K562 (cell line): ENCODE results near the gene MACROD2. TPM values are rescaled to one million over a fixed set of nuclear protein-coding genes. Genes with fewer than 3 reads are reported as not detected.

Experiments used
- ATAC-seq: fragments of 200-7000 bp; cut with Tn5 transposase; 3 replicates; pipeline ENCODE4 v1.9.1; 2020; ENCODE audit warnings: moderate library complexity
- BruUV-seq: library from RNA; stranded (reverse); fragments of 400-500 nt; replicated peaks from 2 replicates; lab custom pipeline; 2021; lab: Mats Ljungman, UMichigan
- CTCF ChIA-PET: fragments of 300-600 bp; formaldehyde crosslinking; extraction: SDS; loops from one replicate; lab custom pipeline; 2021; ENCODE audit warnings: low intra/inter-chr PET ratio; lab: Yijun Ruan, JAX
- POLR2A ChIA-PET: fragments of 300-600, 350-650 bp; sonication (Branson Sonifier 250); formaldehyde crosslinking; extraction: SDS; loops from one replicate; lab custom pipeline; 2021; ENCODE audit warnings: antibody characterized with exemption, inconsistent platforms; lab: Yijun Ruan, JAX
- DNase-seq, 4 experiments: peaks; one replicate each; pipeline versions ENCODE4 v3.0.0 to v3.0.0-alpha.2; 2011 to 2018; ENCODE audit warnings: low spot score in 3 of 4, mixed read lengths in 3 of 4; ENCODE audit errors: extremely low read depth in 1 of 4
- FAIRE-seq: peaks from 2 replicates; lab custom pipeline; 2011; peaks lifted over from hg19 to GRCh38; lab: Jason Lieb, UNC
- H2AFZ ChIP-seq: 2 replicates; pipeline ENCODE4 v1.6.0; 2011; ENCODE audit warnings: low read depth, low read length, control low read depth, inconsistent platforms
- H3K27ac ChIP-seq: fragments of 200-600 bp; 3 replicates; pipeline ENCODE4 v1.8.0; 2011; ENCODE audit warnings: low read depth, mild to moderate bottlenecking, control low read depth, inconsistent platforms, low read length, moderate library complexity, mixed read lengths; ENCODE audit errors: extremely low read depth
- H3K27me3 ChIP-seq, 2 experiments: fragments of 300-600 bp in 1 of 2; 2 replicates in 1 of 2; 3 replicates in 1 of 2; pipeline versions ENCODE4 v1.6.0 to v1.8.0; 2011; ENCODE audit warnings: inconsistent platforms in 2 of 2, low read length in 2 of 2, mild to moderate bottlenecking in 1 of 2, mixed read lengths in 1 of 2, moderate library complexity in 1 of 2; ENCODE audit not compliant: control insufficient read depth in 2 of 2, insufficient read depth in 2 of 2
- H3K36me3 ChIP-seq: fragments of 300-600 bp; 3 replicates; pipeline ENCODE4 v1.8.0; 2011; ENCODE audit warnings: mild to moderate bottlenecking, low read length, inconsistent platforms; ENCODE audit not compliant: control insufficient read depth, insufficient read depth
- H3K4me1 ChIP-seq, 2 experiments: fragments of 200-600 bp in 1 of 2; replicated peaks in 1 of 2; 2 replicates in 1 of 2; 3 replicates in 1 of 2; pipeline versions ENCODE4 v1.5.1 to v1.8.0; 2011; ENCODE audit warnings: inconsistent platforms in 2 of 2, low read length in 2 of 2, mild to moderate bottlenecking in 1 of 2, mixed read lengths in 1 of 2, moderate library complexity in 1 of 2; ENCODE audit not compliant: control insufficient read depth in 2 of 2, insufficient read depth in 2 of 2
- H3K4me2 ChIP-seq: 2 replicates; pipeline ENCODE4 v1.6.1; 2011; ENCODE audit warnings: low read length, control low read depth, inconsistent platforms, mixed read lengths; ENCODE audit not compliant: insufficient read depth
- H3K4me3 ChIP-seq: fragments of 200-600 bp; sonication (generic), shearing (Covaris generic); 2 replicates; pipeline ENCODE4 v1.5.1; 2016; ENCODE audit warnings: control low read depth, inconsistent platforms
- H3K79me2 ChIP-seq: fragments of 200-600 bp; 3 replicates; pipeline ENCODE4 v1.8.0; 2011; ENCODE audit warnings: low read length, inconsistent platforms; ENCODE audit not compliant: control insufficient read depth, insufficient read depth
- H3K9ac ChIP-seq, 2 experiments: 2 replicates each; pipeline versions ENCODE4 v1.6.0 to v1.6.1; 2011; ENCODE audit warnings: low read depth in 2 of 2, low read length in 2 of 2, control low read depth in 1 of 2, inconsistent platforms in 1 of 2, mild to moderate bottlenecking in 1 of 2, mixed read lengths in 1 of 2; ENCODE audit not compliant: insufficient read depth in 1 of 2
- H3K9me1 ChIP-seq: one replicate; pipeline ENCODE4 v1.6.0; 2011; ENCODE audit warnings: inconsistent platforms, mild to moderate bottlenecking, low read length, moderate library complexity; ENCODE audit not compliant: control insufficient read depth, insufficient read depth
- H3K9me3 ChIP-seq: replicated peaks from 2 replicates; pipeline ENCODE4 v1.5.1; 2011; ENCODE audit warnings: low read depth, low read length, inconsistent platforms; ENCODE audit not compliant: control insufficient read depth, insufficient read depth
- H4K20me1 ChIP-seq: replicated peaks from 2 replicates; pipeline ENCODE4 v1.6.1; 2011; ENCODE audit warnings: low read length, inconsistent platforms, mixed read lengths; ENCODE audit not compliant: control insufficient read depth, insufficient read depth
- CHD4 ChIP-seq: fragments of 200-600 bp; sonication (generic); IDR thresholded peaks from 3 replicates; pipeline ENCODE4 v1.6.1; 2012; ENCODE audit warnings: low read depth, mild to moderate bottlenecking, mixed read lengths, low read length, inconsistent platforms; ENCODE audit not compliant: insufficient read depth, insufficient replicate concordance, poor library complexity, severe bottlenecking
- HCFC1 ChIP-seq: IDR thresholded peaks from 2 replicates; pipeline ENCODE4 v1.6.1; 2012; ENCODE audit warnings: low read depth, low read length, improper control_type of control experiment
- HSF4 ChIP-seq: fragments of 250-450 bp; sonication (Bioruptor Pico); IDR thresholded peaks from 2 replicates; pipeline ENCODE4 v2.1.2; 2022; ENCODE audit warnings: mild to moderate bottlenecking, moderate library complexity, borderline replicate concordance
- NCOA2 ChIP-seq, 2 experiments: fragments of 450-650 bp; IDR thresholded peaks; 2 replicates each; pipeline ENCODE4 v1.6.1; 2018; ENCODE audit warnings: mild to moderate bottlenecking in 2 of 2, moderate library complexity in 1 of 2; ENCODE audit not compliant: partially characterized antibody in 2 of 2
- NRF1 ChIP-seq, 2 experiments: fragments of 450-650 bp; IDR thresholded peaks in 1 of 2; conservative IDR thresholded peaks in 1 of 2; 2 replicates each; pipeline ENCODE4 v1.6.1; 2014; ENCODE audit warnings: mild to moderate bottlenecking in 2 of 2
- SNRNP70 ChIP-seq: fragments of 200-400 bp; formaldehyde crosslinking; optimal IDR thresholded peaks from 2 replicates; pipeline ENCODE3; 2017; ENCODE audit warnings: low read depth, low read length
- ZNF140 ChIP-seq: fragments of 250-450 bp; sonication (Bioruptor Pico); IDR thresholded peaks from 2 replicates; pipeline ENCODE4 v1.8.0; 2021; ENCODE audit warnings: moderate library complexity, mild to moderate bottlenecking, inconsistent platforms
- ZNF184 ChIP-seq: sonication (generic); formaldehyde crosslinking; IDR thresholded peaks from 2 replicates; pipeline ENCODE4 v1.5.0; 2020; ENCODE audit warnings: missing genetic modification reagents
- WGBS: fragments of 100-300 bp; shearing (Covaris generic); methylation state at CpG from one replicate; pipeline ENCODE4 v1.1.6; 2016; ENCODE audit warnings: low coverage, mixed read lengths; ENCODE audit not compliant: insufficient coverage; ENCODE audit errors: missing lambda C conversion rate; 5-methylcytosine and 5-hydroxymethylcytosine counted together
- in situ Hi-C: fragments of 300-500 bp; cut with MboI; formaldehyde crosslinking; loops from 4 replicates; pipeline ENCODE4 v1.15.0; 2018; ENCODE audit warnings: inconsistent platforms, mixed read lengths
- intact Hi-C: fragments of 100-400 bp; cut with micrococcal nuclease; formaldehyde crosslinking; loops from 2 replicates; pipeline ENCODE4 v1.14.2; 2022
- polyA plus RNA-seq, 8 experiments: library from polyadenylated mRNA; depleted of rRNA in 4 of 8; stranded (reverse) in 5 of 8; unstranded in 3 of 8; fragments of >200 nt; fragmentation: Nextera tagmentation in 2 of 8; fragmentation: Illumina TruSeq in 1 of 8; extraction: Ambion mirVana in 2 of 8; extraction: Trizol in 1 of 8; gene quantifications; 2 replicates each; pipeline versions ENCODE4 v1.2.1 to v1.2.3, GENCODE V29; 2011 to 2014; ENCODE audit warnings: inconsistent platforms in 1 of 8, missing spikeins in 1 of 8
- total RNA-seq, 7 experiments: library from RNA; depleted of rRNA in 6 of 7; stranded (reverse); fragments of >200 nt in 6 of 7; fragmentation: Illumina TruSeq in 2 of 7; extraction: Trizol in 2 of 7; gene quantifications; 2 replicates each; pipeline versions ENCODE4 v1.2.1 to v1.2.3, GENCODE V29; 2011 to 2021; ENCODE audit warnings: low replicate concordance in 1 of 7
- TF ChIP-seq, protein P1 (sequence below): fragments of 450-650 bp; formaldehyde crosslinking; IDR thresholded peaks from 2 replicates; pipeline ENCODE4 v1.4.0; 2022; ENCODE audit warnings: missing genetic modification characterization

MACROD2 gene
- total and polyA plus RNA-seq, 9 of the 15 experiments (the other 6 are each of a cell fraction or from before 2014, with no cell fraction given) = not detected

DNA sequence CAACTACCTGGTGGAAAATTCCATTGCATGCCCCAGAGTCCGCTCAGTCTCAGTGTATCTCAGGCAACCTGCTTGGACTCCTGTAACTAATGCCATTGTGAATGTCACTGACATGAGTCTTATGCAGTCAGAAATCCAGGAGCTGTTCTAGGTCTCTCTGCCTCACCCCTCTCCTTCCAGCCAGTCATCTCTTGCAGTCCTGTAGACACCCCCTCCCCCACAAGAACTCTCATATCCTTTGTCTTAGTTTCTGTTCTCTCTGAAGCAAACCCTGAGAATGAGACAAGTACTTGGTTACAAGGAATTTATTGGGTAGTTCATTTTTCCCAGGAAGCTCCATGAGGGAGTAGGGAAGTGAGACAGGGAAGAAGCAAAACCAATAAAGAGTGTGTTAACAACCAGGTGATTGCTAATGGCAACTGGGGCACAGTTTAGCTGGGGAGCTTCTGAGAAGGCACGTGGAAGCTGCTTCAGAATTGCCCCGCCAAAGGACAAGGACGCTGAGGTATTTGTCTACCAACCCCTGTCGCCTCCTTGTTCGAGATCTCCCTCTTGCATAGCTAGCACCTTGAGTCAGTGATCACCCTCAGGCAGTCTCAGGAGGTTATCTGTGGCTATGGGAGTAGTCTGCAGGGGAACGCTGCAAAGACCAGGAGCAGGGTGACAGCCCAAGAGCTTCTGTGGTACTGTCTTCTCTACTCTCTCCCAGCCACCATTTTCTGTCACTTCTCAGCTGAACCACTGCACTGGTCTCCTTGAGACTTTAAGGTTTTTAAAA is 1253.5 kb downstream of the MACROD2 start (continued):
- TF ChIP-seq ZNF184 (CRISPR knock-in tag) (no peak), HSF4 (CRISPR knock-in tag) (no peak)
- TF ChIP-seq, protein P1, sequence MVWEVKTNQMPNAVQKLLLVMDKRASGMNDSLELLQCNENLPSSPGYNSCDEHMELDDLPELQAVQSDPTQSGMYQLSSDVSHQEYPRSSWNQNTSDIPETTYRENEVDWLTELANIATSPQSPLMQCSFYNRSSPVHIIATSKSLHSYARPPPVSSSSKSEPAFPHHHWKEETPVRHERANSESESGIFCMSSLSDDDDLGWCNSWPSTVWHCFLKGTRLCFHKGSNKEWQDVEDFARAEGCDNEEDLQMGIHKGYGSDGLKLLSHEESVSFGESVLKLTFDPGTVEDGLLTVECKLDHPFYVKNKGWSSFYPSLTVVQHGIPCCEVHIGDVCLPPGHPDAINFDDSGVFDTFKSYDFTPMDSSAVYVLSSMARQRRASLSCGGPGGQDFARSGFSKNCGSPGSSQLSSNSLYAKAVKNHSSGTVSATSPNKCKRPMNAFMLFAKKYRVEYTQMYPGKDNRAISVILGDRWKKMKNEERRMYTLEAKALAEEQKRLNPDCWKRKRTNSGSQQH (CRISPR knock-in tag) = no peak
- TF ChIP-seq, all 486 proteins: peak for 0

DNA sequence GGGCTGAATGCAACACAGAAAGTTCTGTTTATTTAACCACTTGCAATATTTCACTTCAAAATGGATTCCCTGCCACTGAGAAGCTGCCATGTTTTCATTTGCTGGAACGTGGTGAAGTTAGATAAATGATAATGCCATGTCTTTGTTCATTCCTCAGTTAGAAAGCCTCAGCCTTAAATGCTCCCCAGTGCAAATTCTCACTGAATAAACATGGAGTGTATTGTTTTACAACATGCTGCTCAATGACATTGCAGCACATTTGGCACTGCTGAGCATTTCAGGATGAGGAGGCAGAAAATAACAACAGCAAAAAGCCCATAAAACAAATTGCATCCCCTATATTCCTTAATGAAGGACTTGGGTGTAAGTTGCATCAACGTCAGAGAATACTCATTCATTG is 1255.9 kb downstream of the MACROD2 start:
- in situ Hi-C loops = no loop called here
- ChIA-PET CTCF (no interaction called here), POLR2A (no interaction called here)
- no peak overlapping the region for H2AFZ ChIP-seq
- no peak overlapping the region for H3K4me2 ChIP-seq
- no peak overlapping the region for H3K9ac ChIP-seq
- H3K4me3 ChIP-seq = no peak overlapping the region
- DNase-seq = no peak
- no peak for FAIRE-seq
- no peak overlapping the region for H3K27ac ChIP-seq
- 0% methylated on average over 2 of the region's 2 CpGs for WGBS
- BruUV-seq = no TSS peak
- H3K27me3 ChIP-seq = no peaks in the 10 kb centered on the region
- ATAC-seq = no peak
- no peaks in the 10 kb centered on the region for H3K36me3 ChIP-seq
- H3K9me3 ChIP-seq = no peaks in the 10 kb centered on the region
- H4K20me1 ChIP-seq = no peaks in the 10 kb centered on the region
- intact Hi-C loops = no loop called here
- H3K4me1 ChIP-seq = no peaks in the 10 kb centered on the region
- H3K79me2 ChIP-seq = no peaks in the 10 kb centered on the region
- H3K9me1 ChIP-seq = no peaks in the 10 kb centered on the region
- no peak for TF ChIP-seq NRF1 (conservative IDR thresholded peaks at IDR 0.05 in 1 of 2, IDR thresholded peaks at IDR 0.05 in 1 of 2)
- TF ChIP-seq ZNF140 (CRISPR knock-in tag) = no peak
- no peak for TF ChIP-seq NCOA2 (IDR thresholded peaks at IDR 0.05; ENCODE audit: partially characterized antibody in 2 of 2)
- TF ChIP-seq CHD4 = no peak
- no peak for TF ChIP-seq HCFC1
- no peak for TF ChIP-seq SNRNP70
